Glutamatergic neuron (in vitro differentiated cells): ENCODE measurements around the gene PAM16. TPM values are rescaled to one million over a fixed set of nuclear protein-coding genes. Genes with fewer than 3 reads are reported as not detected.

ENCODE experiments used
- DNase-seq: peaks from one replicate; pipeline ENCODE4 v3.0.0; 2022
- H3K27ac Mint-ChIP-seq: one replicate; pipeline ENCODE4 v1.8.0; 2020; ENCODE audit warnings: mild to moderate bottlenecking, mixed read lengths, inconsistent platforms; ENCODE audit not compliant: unreplicated experiment
- H3K27me3 Mint-ChIP-seq: one replicate; pipeline ENCODE4 v1.8.0; 2020; ENCODE audit warnings: mild to moderate bottlenecking, moderate library complexity, mixed read lengths, inconsistent platforms; ENCODE audit not compliant: unreplicated experiment
- H3K36me3 Mint-ChIP-seq: one replicate; pipeline ENCODE4 v1.8.0; 2020; ENCODE audit warnings: mild to moderate bottlenecking, mixed read lengths, inconsistent platforms; ENCODE audit not compliant: unreplicated experiment
- H3K4me1 Mint-ChIP-seq: one replicate; pipeline ENCODE4 v1.8.0; 2020; ENCODE audit warnings: mild to moderate bottlenecking, low read depth, mixed read lengths, inconsistent platforms; ENCODE audit not compliant: unreplicated experiment
- H3K4me3 Mint-ChIP-seq: one replicate; pipeline ENCODE4 v1.8.0; 2020; ENCODE audit warnings: mild to moderate bottlenecking, mixed read lengths, inconsistent platforms; ENCODE audit not compliant: unreplicated experiment
- H3K9me3 Mint-ChIP-seq: one replicate; pipeline ENCODE4 v1.8.0; 2020; ENCODE audit warnings: mild to moderate bottlenecking, moderate library complexity, mixed read lengths, inconsistent platforms; ENCODE audit not compliant: unreplicated experiment
- total RNA-seq: library from RNA; stranded (reverse); fragmentation: NEBNext Ultra II Directional; extraction: Animal tissue kit (Norgen Biotek cat#: 25700); gene quantifications from one replicate; pipeline ENCODE4 v1.2.1, GENCODE V29; 2021; ENCODE audit not compliant: unreplicated experiment
- TF ChIP-seq, protein P1 (sequence below): fragments of 200-600 bp; sonication (generic); IDR thresholded peaks from one replicate; pipeline ENCODE4 v1.5.0; 2021; ENCODE audit not compliant: partially characterized antibody, unreplicated experiment

The PAM16 gene
- total RNA-seq, 1 donor from 2014 or later: 33.1 TPM

DNA sequence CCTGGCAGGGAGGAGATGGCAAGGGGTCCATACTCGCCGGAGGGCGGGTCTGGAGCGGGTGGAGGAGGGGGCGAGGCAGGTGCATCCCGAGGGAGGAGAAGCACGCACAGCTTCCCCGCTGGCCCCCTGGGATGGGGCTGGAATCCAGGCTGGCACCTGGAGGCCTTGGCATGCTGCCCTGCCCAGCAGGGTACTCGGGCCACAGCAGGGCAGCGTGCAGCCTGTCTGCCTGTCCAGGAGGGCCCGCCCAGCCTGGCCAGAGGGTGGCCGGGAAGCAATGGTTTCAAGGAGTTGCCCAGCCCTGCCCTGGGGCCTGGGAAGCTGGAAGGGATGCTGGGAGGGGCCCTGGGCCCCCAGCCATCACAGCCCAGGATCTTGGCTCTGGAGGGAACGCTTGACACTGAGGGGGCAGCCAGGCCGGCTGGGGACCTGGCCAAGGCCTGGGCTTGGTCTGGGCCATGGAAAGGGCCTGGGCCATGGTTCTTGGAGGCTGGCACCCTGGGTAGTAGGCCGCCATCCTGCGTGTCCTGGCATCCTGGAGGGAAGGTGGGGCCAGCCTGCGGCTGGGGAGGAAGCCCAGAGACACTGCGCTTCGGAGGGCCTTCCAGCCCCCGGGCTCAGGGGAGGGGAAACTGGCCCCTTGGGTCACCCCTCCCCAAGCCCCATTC is 34.1 kb downstream of the PAM16 start:
- TF ChIP-seq, protein P1, sequence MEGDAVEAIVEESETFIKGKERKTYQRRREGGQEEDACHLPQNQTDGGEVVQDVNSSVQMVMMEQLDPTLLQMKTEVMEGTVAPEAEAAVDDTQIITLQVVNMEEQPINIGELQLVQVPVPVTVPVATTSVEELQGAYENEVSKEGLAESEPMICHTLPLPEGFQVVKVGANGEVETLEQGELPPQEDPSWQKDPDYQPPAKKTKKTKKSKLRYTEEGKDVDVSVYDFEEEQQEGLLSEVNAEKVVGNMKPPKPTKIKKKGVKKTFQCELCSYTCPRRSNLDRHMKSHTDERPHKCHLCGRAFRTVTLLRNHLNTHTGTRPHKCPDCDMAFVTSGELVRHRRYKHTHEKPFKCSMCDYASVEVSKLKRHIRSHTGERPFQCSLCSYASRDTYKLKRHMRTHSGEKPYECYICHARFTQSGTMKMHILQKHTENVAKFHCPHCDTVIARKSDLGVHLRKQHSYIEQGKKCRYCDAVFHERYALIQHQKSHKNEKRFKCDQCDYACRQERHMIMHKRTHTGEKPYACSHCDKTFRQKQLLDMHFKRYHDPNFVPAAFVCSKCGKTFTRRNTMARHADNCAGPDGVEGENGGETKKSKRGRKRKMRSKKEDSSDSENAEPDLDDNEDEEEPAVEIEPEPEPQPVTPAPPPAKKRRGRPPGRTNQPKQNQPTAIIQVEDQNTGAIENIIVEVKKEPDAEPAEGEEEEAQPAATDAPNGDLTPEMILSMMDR: no peak
- Mint-ChIP-seq H3K27me3 (peaks cover 11% of the 10 kb centered on the region), H3K27ac (no peak overlapping the region), H3K4me3 (peak overlapping the region; percentile 83), H3K9me3 (peaks cover 11% of the 10 kb centered on the region), H3K4me1 (peaks cover 8% of the 10 kb centered on the region), H3K36me3 (no peaks in the 10 kb centered on the region)
- DNase-seq: no peak

DNA sequence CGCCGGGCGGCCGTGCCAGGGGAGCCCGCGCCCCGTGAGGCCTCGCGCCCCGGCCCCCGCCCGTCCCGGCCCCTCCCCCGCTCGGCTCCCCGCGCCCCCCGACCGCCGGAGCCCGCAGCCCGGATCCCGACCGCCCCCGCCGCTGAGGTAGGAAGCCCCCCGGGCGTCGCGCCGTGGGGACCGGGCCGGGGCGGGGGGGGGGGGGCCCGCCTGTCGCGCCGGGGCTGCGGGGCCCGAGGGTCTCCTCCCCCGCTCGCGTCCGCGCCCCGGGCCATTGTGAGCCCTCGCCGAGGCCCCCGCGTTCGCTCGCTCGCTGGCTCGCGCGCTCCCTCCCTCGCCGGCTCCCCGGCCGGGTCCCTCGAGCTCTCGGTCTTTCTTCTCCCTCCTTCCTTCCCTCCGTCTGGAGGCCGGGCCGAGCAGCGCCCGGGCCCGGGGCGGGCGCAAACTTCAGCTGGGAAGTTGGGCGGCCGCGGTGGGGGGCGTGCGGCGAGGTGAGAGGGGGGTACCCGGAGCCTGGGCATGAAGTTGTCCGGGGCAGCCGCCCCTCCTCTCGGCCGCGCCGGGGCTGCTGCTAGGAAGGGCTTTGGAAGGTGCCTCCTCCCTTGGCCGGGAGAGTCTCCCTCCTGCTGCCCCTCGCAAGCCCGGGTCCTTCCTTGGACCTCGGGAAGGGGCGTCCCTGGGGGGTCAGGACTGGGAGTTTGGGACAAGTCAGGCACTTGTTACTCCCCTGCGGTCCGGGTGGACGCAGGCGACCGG is 34.8 kb downstream of the PAM16 start:
- TF ChIP-seq, protein P1: no peak
- peak overlapping the region; percentile 74 for H3K4me3 Mint-ChIP-seq
- H3K9me3 Mint-ChIP-seq: peaks cover 11% of the 10 kb centered on the region
- peak; percentile 62 for DNase-seq
- H3K4me1 Mint-ChIP-seq: peaks cover 8% of the 10 kb centered on the region
- H3K36me3 Mint-ChIP-seq: no peaks in the 10 kb centered on the region
- H3K27ac Mint-ChIP-seq: no peak overlapping the region
- H3K27me3 Mint-ChIP-seq: peaks cover 11% of the 10 kb centered on the region

DNA sequence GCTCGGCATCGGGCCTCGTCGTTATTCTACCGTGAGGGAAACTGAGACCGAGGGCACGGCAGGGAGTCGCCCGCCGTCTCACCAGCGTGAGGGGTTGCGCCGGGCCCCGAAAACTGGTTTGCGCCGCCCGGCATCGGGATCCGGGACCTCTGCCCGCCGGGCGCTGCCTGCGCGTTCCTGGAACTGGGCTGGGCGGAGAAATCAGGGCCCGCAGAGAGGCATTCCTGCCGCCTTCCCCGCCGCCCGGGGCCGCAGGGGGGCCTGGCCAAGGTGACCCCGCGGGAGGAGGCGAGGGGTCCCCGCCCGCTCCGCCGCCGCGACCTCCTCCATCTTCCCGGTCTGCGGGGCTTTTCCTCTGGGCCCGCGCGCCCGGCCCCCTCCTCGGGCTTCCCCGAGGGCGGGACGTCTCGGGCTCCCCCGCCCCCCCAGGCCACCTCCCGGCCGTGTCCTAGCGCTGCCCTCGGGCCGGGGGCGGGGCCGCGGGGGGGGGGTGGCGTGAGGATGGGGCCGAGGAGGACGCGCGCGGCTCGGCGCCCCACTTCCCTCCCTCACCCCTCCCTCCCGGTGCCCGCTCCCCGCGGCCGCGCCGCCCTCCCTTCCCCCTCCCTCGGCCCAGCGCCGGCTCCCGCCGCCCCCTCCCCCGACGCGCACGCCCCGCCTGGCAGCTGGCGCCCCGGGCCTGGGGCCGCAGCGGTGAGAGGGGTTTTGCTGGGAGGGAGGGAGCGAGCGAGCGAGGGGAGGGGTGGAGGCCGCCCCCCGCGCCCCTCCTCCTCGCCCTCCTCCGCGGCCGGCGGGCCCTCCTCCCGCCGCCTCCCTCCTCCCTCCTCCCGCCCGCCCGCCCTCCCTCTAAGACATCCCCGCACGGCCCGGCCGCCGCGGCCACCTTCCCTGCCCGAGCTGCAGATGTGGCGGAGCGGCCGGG is 35.7 kb downstream of the PAM16 start, which contains the start of gene GLIS2:
GLIS2 (plus strand) TSS at position 882 of the 922 bp plus-strand sequence. CDS start 16,214 bp downstream, outside the sequence.
- peaks cover 8% of the 10 kb centered on the region for H3K4me1 Mint-ChIP-seq
- H3K36me3 Mint-ChIP-seq: no peaks in the 10 kb centered on the region
- peak; percentile 87 for DNase-seq
- H3K27me3 Mint-ChIP-seq: peaks cover 11% of the 10 kb centered on the region
- H3K4me3 Mint-ChIP-seq: peak within 1 kb of the TSS; percentile 89
- peaks cover 11% of the 10 kb centered on the region for H3K9me3 Mint-ChIP-seq
- peak within 1 kb of the TSS; percentile 92 for H3K27ac Mint-ChIP-seq
- TF ChIP-seq, protein P1: no peak

DNA sequence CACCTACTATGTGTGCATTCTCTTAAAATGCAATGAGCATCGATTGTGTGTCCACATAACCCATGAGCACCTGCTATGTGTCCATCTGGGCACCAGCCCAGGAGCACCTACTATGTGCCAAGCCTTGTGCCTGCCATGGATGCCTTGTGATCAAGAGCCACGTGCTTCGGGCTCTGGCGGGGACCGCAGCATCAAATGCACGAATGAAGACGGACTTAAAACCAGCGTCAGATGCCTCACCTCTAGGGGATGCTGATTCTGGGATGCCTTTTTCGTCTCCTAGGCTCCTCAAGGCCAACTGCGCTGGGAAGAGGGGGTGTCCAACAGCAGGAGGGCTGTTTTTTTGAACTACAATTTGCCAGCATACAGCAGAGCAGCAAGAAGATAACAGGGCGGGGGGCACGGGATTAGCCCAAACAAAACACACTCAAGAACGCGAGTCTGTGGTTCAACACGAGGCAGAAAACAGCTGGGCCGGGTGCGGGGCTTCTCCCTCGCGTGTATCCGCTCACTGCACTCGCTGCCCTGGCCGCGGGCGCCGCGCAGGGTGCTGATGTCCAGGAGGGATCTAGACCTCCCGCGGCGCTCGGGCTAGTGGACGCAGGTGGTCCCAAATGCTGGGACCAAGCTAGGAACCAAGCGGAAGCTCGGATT is 36.5 kb downstream of the PAM16 start:
- Mint-ChIP-seq H3K27ac (peak overlapping the region; percentile 92), H3K27me3 (peaks cover 11% of the 10 kb centered on the region), H3K4me1 (peaks cover 6% of the 10 kb centered on the region), H3K4me3 (peak overlapping the region; percentile 89), H3K36me3 (no peaks in the 10 kb centered on the region), H3K9me3 (peaks cover 9% of the 10 kb centered on the region)
- TF ChIP-seq, protein P1: no peak
- no peak for DNase-seq
